B cell (primary cell): ENCODE measurements around the gene SYT14. TPM values are rescaled to one million over a fixed set of nuclear protein-coding genes. Genes with fewer than 3 reads are reported as not detected.
"Not testable (repeated sequence)": the region's sequence is repeated elsewhere in the genome, so short reads cannot be mapped to it uniquely, and the experiment has no call there.

Experiments
- ATAC-seq: fragments of 200-7000 bp; cut with Tn5 transposase; one replicate; pipeline ENCODE4 v1.10.0; 2021; ENCODE audit warnings: low read depth, mild to moderate bottlenecking, moderate number of reproducible peaks, moderate library complexity
- CTCF ChIA-PET: fragments of 350-600 bp; sonication (Branson Sonifier 250); formaldehyde crosslinking; loops from one replicate; lab custom pipeline; 2021; ENCODE audit warnings: antibody characterized with exemption, inconsistent platforms; lab: Charles Lee
- POLR2A ChIA-PET: fragments of 350-600 bp; sonication (Branson Sonifier 250); formaldehyde crosslinking; loops from one replicate; lab custom pipeline; 2021; ENCODE audit warnings: antibody characterized with exemption; lab: Charles Lee
- DNase-seq: peaks from one replicate; pipeline ENCODE4 v3.0.0; 2013
- H2AFZ ChIP-seq: 2 replicates; pipeline ENCODE4 v1.6.1; 2012; ENCODE audit warnings: mild to moderate bottlenecking, low read depth, low read length; ENCODE audit not compliant: insufficient read depth, poor library complexity, severe bottlenecking
- H3K27ac ChIP-seq, 2 donors: 1 replicate in 1 of 2; 2 replicates in 1 of 2; pipeline ENCODE4 v1.5.1; 2012 to 2013; ENCODE audit warnings: low read length in 2 of 2, mild to moderate bottlenecking in 2 of 2, moderate library complexity in 1 of 2
- H3K27me3 ChIP-seq, 4 experiments: fragments of 200-600 bp in 1 of 4; sonication (generic) in 1 of 4; replicated peaks in 1 of 4; 1 replicate in 2 of 4; 2 replicates in 2 of 4; pipeline versions ENCODE4 v1.6.1 to v1.7.0; 2013 to 2016; ENCODE audit warnings: low read length in 3 of 4, mild to moderate bottlenecking in 2 of 4, mixed read lengths in 1 of 4, moderate library complexity in 1 of 4; ENCODE audit not compliant: insufficient read depth in 4 of 4, control insufficient read depth in 3 of 4; ENCODE audit errors: control extremely low read depth in 1 of 4
- H3K36me3 ChIP-seq, 2 experiments: replicated peaks in 1 of 2; 1 replicate in 1 of 2; 2 replicates in 1 of 2; pipeline versions ENCODE4 v1.6.1 to v1.7.1; 2013; ENCODE audit warnings: low read length in 1 of 2; ENCODE audit not compliant: insufficient read depth in 2 of 2, control insufficient read depth in 1 of 2; ENCODE audit errors: control extremely low read depth in 1 of 2, extremely low read depth in 1 of 2
- H3K4me1 ChIP-seq, 2 donors: fragments of 200-600 bp in 1 of 2; sonication (generic) in 1 of 2; 1 replicate in 1 of 2; 2 replicates in 1 of 2; pipeline versions ENCODE4 v1.5.1 to v1.6.1; 2013 to 2017; ENCODE audit warnings: low read length in 2 of 2; ENCODE audit not compliant: control insufficient read depth in 2 of 2, insufficient read depth in 2 of 2
- H3K4me2 ChIP-seq: replicated peaks from 2 replicates; pipeline ENCODE3; 2012; ENCODE audit warnings: mild to moderate bottlenecking, low read depth, low read length; ENCODE audit not compliant: poor library complexity, severe bottlenecking
- H3K4me3 ChIP-seq, 5 experiments: fragments of 200-600 bp in 1 of 5; sonication (generic) in 1 of 5; 1 replicate in 3 of 5; 2 replicates in 2 of 5; pipeline versions ENCODE4 v1.5.1 to v1.7.0; 2011 to 2016; ENCODE audit warnings: low read length in 4 of 5, mild to moderate bottlenecking in 4 of 5, low read depth in 2 of 5, control low read depth in 1 of 5, moderate library complexity in 1 of 5; ENCODE audit not compliant: insufficient read depth in 1 of 5; ENCODE audit errors: control extremely low read depth in 1 of 5, extremely low read depth in 1 of 5
- H3K79me2 ChIP-seq: fragments of 200-600 bp; sonication (generic); one replicate; pipeline ENCODE4 v1.6.0; 2016; ENCODE audit warnings: low read length; ENCODE audit not compliant: control insufficient read depth, insufficient read depth
- H3K9ac ChIP-seq: fragments of 200-600 bp; sonication (generic); 2 replicates; pipeline ENCODE4 v1.6.1; 2017; ENCODE audit warnings: mild to moderate bottlenecking, low read length, moderate library complexity
- H3K9me3 ChIP-seq, 3 donors: one replicate each; pipeline versions ENCODE4 v1.6.1 to v1.7.1; 2013; ENCODE audit warnings: low read length in 2 of 3; ENCODE audit not compliant: control insufficient read depth in 2 of 3, insufficient read depth in 1 of 3; ENCODE audit errors: control extremely low read depth in 1 of 3
- H4K20me1 ChIP-seq: 2 replicates; pipeline ENCODE4 v1.6.0; 2012; ENCODE audit warnings: mild to moderate bottlenecking, low read length; ENCODE audit not compliant: insufficient read depth, control insufficient read depth, poor library complexity, severe bottlenecking
- H3K27ac Mint-ChIP-seq: one replicate; pipeline ENCODE4 v1.8.0; 2021; ENCODE audit warnings: mixed read lengths
- H3K27me3 Mint-ChIP-seq: one replicate; pipeline ENCODE4 v1.8.0; 2021; ENCODE audit warnings: mixed read lengths
- H3K4me1 Mint-ChIP-seq: one replicate; pipeline ENCODE4 v1.8.0; 2021; ENCODE audit warnings: mixed read lengths
- H3K4me3 Mint-ChIP-seq: one replicate; pipeline ENCODE4 v1.8.0; 2021; ENCODE audit warnings: mixed read lengths
- H3K9me3 Mint-ChIP-seq: one replicate; pipeline ENCODE4 v1.8.0; 2022; ENCODE audit warnings: mixed read lengths; ENCODE audit not compliant: insufficient read depth
- EZH2 ChIP-seq: IDR thresholded peaks from 2 replicates; pipeline ENCODE4 v1.6.1; 2012; ENCODE audit warnings: borderline replicate concordance, low read depth, mild to moderate bottlenecking, moderate library complexity, low read length; ENCODE audit not compliant: insufficient read depth, poor library complexity, severe bottlenecking
- WGBS: methylation state at CpG from one replicate; pipeline ENCODE4 v1.1.5; 2013; ENCODE audit warnings: missing lambda C conversion rate; ENCODE audit not compliant: insufficient coverage; 5-methylcytosine and 5-hydroxymethylcytosine counted together
- intact Hi-C: fragments of 100-400 bp; cut with micrococcal nuclease; formaldehyde crosslinking; loops from one replicate; pipeline ENCODE4 v1.10.0; 2022
- polyA minus RNA-seq: library from RNA; depleted of rRNA, polyadenylated mRNA; stranded (reverse); fragments of >200 nt; gene quantifications from 2 replicates; pipeline ENCODE4 v1.2.3, GENCODE V29; 2012
- polyA plus RNA-seq: library from polyadenylated mRNA; depleted of rRNA; stranded (reverse); fragments of >200 nt; gene quantifications from 2 replicates; pipeline ENCODE4 v1.2.3, GENCODE V29; 2012
- total RNA-seq, 2 donors: library from RNA; stranded (reverse); fragments of 120-200 nt in 1 of 2; gene quantifications; 1 replicate in 1 of 2; 2 replicates in 1 of 2; pipeline versions ENCODE4 v1.2.3 to v1.2.4, GENCODE V29; 2013 to 2022
- TF ChIP-seq, protein P1 (sequence below): fragments of 200-600 bp; IDR thresholded peaks from one replicate; pipeline ENCODE4 v1.8.0; 2022; ENCODE audit warnings: antibody characterized with exemption, mild to moderate bottlenecking

SYT14 gene
- not detected in 2 replicates for total RNA-seq
- not detected for total RNA-seq (2013)
- not detected in 2 replicates for polyA plus RNA-seq
- polyA minus RNA-seq = not detected in 2 replicates

DNA sequence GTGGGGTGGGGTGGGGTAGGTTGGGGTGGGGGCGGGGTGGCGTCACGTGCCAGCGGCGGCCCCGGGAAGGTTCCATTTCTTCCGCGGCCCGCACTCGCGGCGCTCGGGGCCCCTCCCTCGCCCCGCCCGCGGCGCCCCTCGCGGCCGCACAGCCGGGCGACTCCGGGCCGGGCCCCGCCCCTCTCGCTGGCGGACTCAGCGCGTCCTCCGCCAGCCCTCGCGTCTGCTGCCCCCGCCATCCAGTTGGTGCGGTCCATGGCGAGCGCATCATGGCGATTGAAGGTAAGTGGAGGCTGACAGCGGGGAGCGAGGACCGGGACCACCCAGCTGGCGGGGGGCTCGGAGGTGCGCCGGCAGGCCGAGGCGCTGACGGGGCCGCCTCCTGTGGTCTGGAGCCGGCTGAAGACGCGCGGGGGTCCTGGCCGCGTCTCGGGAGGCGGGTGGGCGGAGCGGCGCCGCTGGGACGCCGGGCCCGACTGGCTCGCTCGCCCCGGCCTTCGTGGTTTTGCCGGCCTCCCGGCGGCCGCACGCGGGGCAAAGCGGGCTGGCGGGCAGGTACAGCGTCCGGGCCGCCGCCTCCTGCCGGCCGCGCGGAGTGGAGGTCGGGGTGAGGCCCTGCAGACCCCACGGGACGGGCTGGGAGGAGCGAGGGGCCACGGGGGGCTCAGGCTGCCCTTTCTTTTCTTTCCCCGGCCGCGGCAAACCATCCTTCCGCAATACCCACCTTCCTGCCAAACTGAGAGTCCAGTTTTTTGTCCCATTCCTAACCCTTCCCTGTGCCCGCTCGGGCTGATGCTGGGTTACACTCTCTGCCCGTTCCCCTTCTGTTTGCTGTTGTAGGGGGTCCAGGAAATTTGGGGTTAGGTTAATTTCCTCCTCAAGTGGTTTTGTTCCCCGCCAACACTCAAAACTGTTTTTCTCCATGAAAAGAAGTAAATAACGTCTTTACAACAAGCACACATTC, at the start of gene SYT14:
SYT14 (plus strand) TSS at position 222 of the 964 bp plus-strand sequence; CDS start at position 270, 48 bp downstream.
- no peak for ATAC-seq
- Histone ChIP-seq H3K36me3 (no peaks in the 10 kb centered on the region), H3K9ac (no peak within 1 kb of the TSS), H3K79me2 (no peaks in the 10 kb centered on the region), H3K4me2 (peak within 1 kb of the TSS; percentile 15), H4K20me1 (no peaks in the 10 kb centered on the region), H3K9me3 (peaks cover 0 to 1% (median 0%) of the 10 kb centered on the region in 3 donors), H3K27ac (no peak within 1 kb of the TSS), H3K4me1 (peaks cover 4 to 10% of the 10 kb centered on the region in 2 donors), H2AFZ (no peak within 1 kb of the TSS), H3K4me3 (no peak within 1 kb of the TSS), H3K27me3 (peaks cover 0 to 27% (median 22%) of the 10 kb centered on the region in 4 experiments)
- TF ChIP-seq EZH2 = no peak
- TF ChIP-seq, protein P1, sequence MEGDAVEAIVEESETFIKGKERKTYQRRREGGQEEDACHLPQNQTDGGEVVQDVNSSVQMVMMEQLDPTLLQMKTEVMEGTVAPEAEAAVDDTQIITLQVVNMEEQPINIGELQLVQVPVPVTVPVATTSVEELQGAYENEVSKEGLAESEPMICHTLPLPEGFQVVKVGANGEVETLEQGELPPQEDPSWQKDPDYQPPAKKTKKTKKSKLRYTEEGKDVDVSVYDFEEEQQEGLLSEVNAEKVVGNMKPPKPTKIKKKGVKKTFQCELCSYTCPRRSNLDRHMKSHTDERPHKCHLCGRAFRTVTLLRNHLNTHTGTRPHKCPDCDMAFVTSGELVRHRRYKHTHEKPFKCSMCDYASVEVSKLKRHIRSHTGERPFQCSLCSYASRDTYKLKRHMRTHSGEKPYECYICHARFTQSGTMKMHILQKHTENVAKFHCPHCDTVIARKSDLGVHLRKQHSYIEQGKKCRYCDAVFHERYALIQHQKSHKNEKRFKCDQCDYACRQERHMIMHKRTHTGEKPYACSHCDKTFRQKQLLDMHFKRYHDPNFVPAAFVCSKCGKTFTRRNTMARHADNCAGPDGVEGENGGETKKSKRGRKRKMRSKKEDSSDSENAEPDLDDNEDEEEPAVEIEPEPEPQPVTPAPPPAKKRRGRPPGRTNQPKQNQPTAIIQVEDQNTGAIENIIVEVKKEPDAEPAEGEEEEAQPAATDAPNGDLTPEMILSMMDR = no peak
- H3K27me3 Mint-ChIP-seq = peaks cover 67% of the 10 kb centered on the region
- H3K27ac Mint-ChIP-seq = no peak within 1 kb of the TSS
- peak within 1 kb of the TSS; percentile 62 for H3K4me3 Mint-ChIP-seq
- H3K9me3 Mint-ChIP-seq = no peaks in the 10 kb centered on the region
- ChIA-PET POLR2A (no interaction called here), CTCF (no interaction called here)
- peaks cover 8% of the 10 kb centered on the region for H3K4me1 Mint-ChIP-seq
- intact Hi-C loops = no loop called here
- WGBS = 11% methylated on average over 90 of the region's 98 CpGs
- no peak for DNase-seq

DNA sequence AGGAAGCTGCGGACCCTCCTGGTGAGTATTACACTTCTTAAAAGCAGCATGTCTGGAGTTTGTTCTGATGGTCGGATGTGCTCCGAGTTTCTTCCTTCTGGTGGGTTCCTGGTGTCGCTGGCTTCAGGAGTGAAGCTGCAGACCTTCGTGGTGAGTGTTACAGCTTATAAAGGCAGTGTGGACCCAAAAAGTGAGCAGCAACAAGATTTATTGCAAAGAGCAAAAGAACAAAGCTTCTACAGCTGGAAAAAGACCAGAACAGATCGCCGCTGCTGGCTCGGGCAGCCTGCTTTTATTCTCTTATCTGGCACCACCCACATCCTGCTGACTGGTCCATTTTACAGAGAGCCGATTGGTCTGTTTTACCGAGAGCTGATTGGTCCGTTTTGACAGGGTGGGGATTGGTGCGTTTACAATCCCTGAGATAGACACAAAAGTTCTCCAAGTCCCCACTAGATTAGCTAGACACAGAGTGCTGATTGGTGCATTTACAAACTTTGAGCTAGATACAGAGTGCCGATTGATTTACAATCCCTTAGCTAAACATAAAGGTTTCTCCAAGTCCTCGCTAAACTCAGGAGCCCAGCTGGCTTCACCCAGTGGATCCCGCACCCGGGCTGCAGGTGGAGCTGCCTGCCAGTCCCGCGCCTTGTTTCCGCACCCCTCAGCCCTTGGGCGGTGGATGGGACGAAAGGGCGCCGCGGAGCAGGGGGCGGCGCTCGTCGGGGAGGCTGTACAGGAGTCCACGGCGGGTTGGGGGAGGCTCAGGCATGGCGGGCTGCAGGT, 49.5 kb upstream of the SYT14 start:
- H3K4me2 ChIP-seq, H3K36me3 ChIP-seq, H3K79me2 ChIP-seq, ATAC-seq, H4K20me1 ChIP-seq, H3K9me3 ChIP-seq, H3K4me3 Mint-ChIP-seq, H3K4me1 ChIP-seq, H3K27ac ChIP-seq, H3K27ac Mint-ChIP-seq, H3K9me3 Mint-ChIP-seq, intact Hi-C loops, H3K9ac ChIP-seq, H3K4me3 ChIP-seq, H2AFZ ChIP-seq, H3K4me1 Mint-ChIP-seq, DNase-seq, POLR2A ChIA-PET, H3K27me3 ChIP-seq: not testable (repeated sequence)
- H3K27me3 Mint-ChIP-seq = peaks cover 22% of the 10 kb centered on the region
- 95% methylated on average over 29 of the region's 31 CpGs for WGBS
- CTCF ChIA-PET = interaction anchor here (0.6 kb wide), 1 partner anchor 9 kb away, joined by 3 read pairs; no protein-coding TSS in a partner anchor
